ENCODE measurements around the gene TMEM134. TPM values are rescaled to one million over a fixed set of nuclear protein-coding genes. Genes with fewer than 3 reads are reported as not detected.

TMEM134 gene
- total and polyA plus RNA-seq, 2 of the 4 experiments (the other 2 are of a cell fraction): 12.5 to 55.0 TPM

- H2BK120ac ChIP-seq (ENCODE audit: low read depth, low read length): no peak overlapping the region; the same call in 1 of the 2 replicates
- peaks cover 2% of the 10 kb centered on the region; the same call in 1 of the 2 replicates for H3K36me3 ChIP-seq (ENCODE audit: control insufficient read depth, insufficient read depth, low read length)
- peak overlapping the region; percentile 77 to 84 for H4K8ac ChIP-seq (ENCODE audit: low read depth in 2 of 2, low read length in 2 of 2)
- peak overlapping the region; percentile 52; the same call in 1 of the 2 replicates for H3K56ac ChIP-seq (ENCODE audit: extremely low read depth, insufficient read depth, low read length)
- intact Hi-C loops (cut with micrococcal nuclease) (loop anchor here (1.0 kb wide), 1 partner anchor 25 kb away; the partner anchor contains the start of gene CORO1B), dilution Hi-C loops (cut with HindIII; ENCODE audit: low sequenced_read_pairs, unreplicated experiment) (no loop called here), in situ Hi-C loops (cut with MboI; ENCODE audit: low sequenced_read_pairs) (no loop called here)
- H4K5ac ChIP-seq (ENCODE audit: low read depth, low read length): 0 out of 2 replicates have a peak overlapping the region, but pooled peaks have one; percentile 31
- H3K79me1 ChIP-seq (ENCODE audit: low read depth in 1 of 2, low read length in 2 of 2): peaks cover 4 to 24% of the 10 kb centered on the region in 2 experiments; a peak in 2 of 4 replicates
- peak overlapping the region; percentile 39 for H4K91ac ChIP-seq (ENCODE audit: insufficient read depth, low read depth, low read length)
- POLR2A ChIA-PET (ENCODE audit: unreplicated experiment): interaction anchor here (0.6 kb wide), 1 partner anchor 25 kb away, joined by 6 read pairs; the partner anchor contains the start of gene CORO1B
- no peak overlapping the region for H2BK15ac ChIP-seq (ENCODE audit: low read depth, low read length)
- peak overlapping the region; percentile 95 for H3K23ac ChIP-seq (ENCODE audit: low read depth, low read length)
- no peaks in the 10 kb centered on the region for H3K9me3 ChIP-seq (ENCODE audit: control insufficient read depth, insufficient read depth, low read length)
- H3K4me3 ChIP-seq (ENCODE audit: insufficient read depth, low read depth, low read length): peak overlapping the region; percentile 87
- 60% methylated on average over 1 of the region's 5 CpGs; no CpG with 5 or more reads in 1 of the 2 experiments for WGBS, 2 experiments (ENCODE audit: extremely low coverage in 2 of 2, insufficient read length in 1 of 2)
- peak overlapping the region; percentile 79 for H3K9ac ChIP-seq (ENCODE audit: low read depth, low read length)
- CTCF ChIA-PET: no interaction called here
- H2AK9ac ChIP-seq (replicated peaks; ENCODE audit: low read depth, low read length, poor library complexity): peak overlapping the region; percentile 99
- H3K27ac ChIP-seq (ENCODE audit: insufficient read depth, low read length): peak overlapping the region; percentile 78
- peaks cover 3% of the 10 kb centered on the region; the same call in 1 of the 2 replicates for H3K27me3 ChIP-seq (ENCODE audit: control insufficient read depth, insufficient read depth, low read length)
- ATAC-seq (ENCODE audit: low read depth) (no peak), DNase-seq (no peak)
- H3K4ac ChIP-seq (ENCODE audit: low read depth, low read length): peak overlapping the region; percentile 79
- peak overlapping the region; percentile 86 for H2AK5ac ChIP-seq (ENCODE audit: low read depth, low read length)
- H3K18ac ChIP-seq (ENCODE audit: low read depth, low read length): no peak overlapping the region
- H2BK20ac ChIP-seq (ENCODE audit: low read depth, low read length): no peak overlapping the region
- H2AFZ ChIP-seq (replicated peaks; ENCODE audit: low read length, poor library complexity): peak overlapping the region; percentile 98
- peak overlapping the region; percentile 66 for H2BK5ac ChIP-seq (ENCODE audit: low read depth, low read length, poor library complexity, severe bottlenecking)
- no TSS peak for BruUV-seq (replicated peaks)
- H4K20me1 ChIP-seq (ENCODE audit: insufficient read depth, low read length): no peaks in the 10 kb centered on the region
- peaks cover 9% of the 10 kb centered on the region for H3K4me1 ChIP-seq (ENCODE audit: control insufficient read depth, insufficient read depth, low read length)
- H3K4me2 ChIP-seq (ENCODE audit: low read depth, low read length): peak overlapping the region; percentile 94
- TF ChIP-seq USF2 (IDR thresholded peaks at IDR 0.05; ENCODE audit: low read depth, low read length) (no peak), CEBPB (IDR thresholded peaks at IDR 0.05; ENCODE audit: low read depth, low read length) (no peak), SMC3 (IDR thresholded peaks at IDR 0.05; ENCODE audit: low read depth, low read length) (no peak), FOS (IDR thresholded peaks at IDR 0.05; ENCODE audit: low read depth, low read length) (no peak), MAFK (IDR thresholded peaks at IDR 0.05; ENCODE audit: low read depth, low read length) (no peak), RCOR1 (IDR thresholded peaks at IDR 0.05; ENCODE audit: insufficient replicate concordance, low read length) (no peak), BHLHE40 (IDR thresholded peaks at IDR 0.05; ENCODE audit: low read depth, low read length) (no peak)
- TF ChIP-seq, protein P1, sequence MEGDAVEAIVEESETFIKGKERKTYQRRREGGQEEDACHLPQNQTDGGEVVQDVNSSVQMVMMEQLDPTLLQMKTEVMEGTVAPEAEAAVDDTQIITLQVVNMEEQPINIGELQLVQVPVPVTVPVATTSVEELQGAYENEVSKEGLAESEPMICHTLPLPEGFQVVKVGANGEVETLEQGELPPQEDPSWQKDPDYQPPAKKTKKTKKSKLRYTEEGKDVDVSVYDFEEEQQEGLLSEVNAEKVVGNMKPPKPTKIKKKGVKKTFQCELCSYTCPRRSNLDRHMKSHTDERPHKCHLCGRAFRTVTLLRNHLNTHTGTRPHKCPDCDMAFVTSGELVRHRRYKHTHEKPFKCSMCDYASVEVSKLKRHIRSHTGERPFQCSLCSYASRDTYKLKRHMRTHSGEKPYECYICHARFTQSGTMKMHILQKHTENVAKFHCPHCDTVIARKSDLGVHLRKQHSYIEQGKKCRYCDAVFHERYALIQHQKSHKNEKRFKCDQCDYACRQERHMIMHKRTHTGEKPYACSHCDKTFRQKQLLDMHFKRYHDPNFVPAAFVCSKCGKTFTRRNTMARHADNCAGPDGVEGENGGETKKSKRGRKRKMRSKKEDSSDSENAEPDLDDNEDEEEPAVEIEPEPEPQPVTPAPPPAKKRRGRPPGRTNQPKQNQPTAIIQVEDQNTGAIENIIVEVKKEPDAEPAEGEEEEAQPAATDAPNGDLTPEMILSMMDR (conservative IDR thresholded peaks at IDR 0.05; ENCODE audit: low read depth, low read length): no peak
- peaks cover 12% of the 10 kb centered on the region for H3K9me1 ChIP-seq (ENCODE audit: insufficient read depth, low read length)
- peak overlapping the region; percentile 83 for H3K14ac ChIP-seq (replicated peaks; ENCODE audit: low read depth, low read length)
Observed at GRCh38 chr11:67468056-67468455, 995 bp downstream of the TMEM134 start.

Data from IMR-90 (cell line).